MM.1S (cell line): ENCODE data around the gene CD101.

Experiments
- DNase-seq: peaks from one replicate; pipeline ENCODE4 v3.0.0-alpha.2; 2015
- H2AFZ ChIP-seq: fragments of 300-600 bp; sonication (generic); 2 replicates; pipeline ENCODE4 v1.6.0; 2016; ENCODE audit warnings: antibody characterized with exemption, low read length
- H3F3A ChIP-seq: fragments of 300-600 bp; sonication (generic); 2 replicates; pipeline ENCODE4 v1.6.1; 2016; ENCODE audit warnings: mild to moderate bottlenecking, antibody characterized with exemption, low read length, moderate library complexity, mixed read lengths; ENCODE audit not compliant: insufficient read depth
- H3K27ac ChIP-seq: fragments of 300-600 bp; sonication (generic); 2 replicates; pipeline ENCODE4 v1.5.1; 2016; ENCODE audit warnings: mild to moderate bottlenecking, low read length
- H3K27me3 ChIP-seq: fragments of 300-600 bp; sonication (generic); replicated peaks from 2 replicates; pipeline ENCODE4 v1.6.0; 2016; ENCODE audit warnings: low read length; ENCODE audit not compliant: insufficient read depth
- H3K36me3 ChIP-seq: fragments of 300-600 bp; sonication (generic); replicated peaks from 2 replicates; pipeline ENCODE4 v1.6.1; 2016; ENCODE audit warnings: mild to moderate bottlenecking, low read length, mixed read lengths; ENCODE audit not compliant: insufficient read depth
- H3K4me1 ChIP-seq: fragments of 300-600 bp; sonication (generic); 2 replicates; pipeline ENCODE4 v1.6.1; 2016; ENCODE audit warnings: low read length, mixed read lengths
- H3K4me2 ChIP-seq: fragments of 300-600 bp; sonication (generic); 2 replicates; pipeline ENCODE4 v1.6.0; 2016; ENCODE audit warnings: low read depth, low read length
- H3K4me3 ChIP-seq: fragments of 300-600 bp; sonication (generic); 2 replicates; pipeline ENCODE4 v1.5.1; 2016; ENCODE audit warnings: low read length, mixed read lengths
- H3K79me2 ChIP-seq: fragments of 300-600 bp; sonication (generic); 2 replicates; pipeline ENCODE4 v1.6.1; 2016; ENCODE audit warnings: mixed run types, low read length, mixed read lengths
- H3K9ac ChIP-seq: fragments of 300-600 bp; sonication (generic); 2 replicates; pipeline ENCODE4 v1.6.1; 2016; ENCODE audit warnings: low read length, mixed read lengths
- H3K9me2 ChIP-seq: fragments of 300-600 bp; sonication (generic); replicated peaks from 2 replicates; pipeline ENCODE4 v1.6.1; 2016; ENCODE audit warnings: mild to moderate bottlenecking, low read length, mixed read lengths; ENCODE audit not compliant: insufficient read depth
- H3K9me3 ChIP-seq: fragments of 300-600 bp; sonication (generic); replicated peaks from 2 replicates; pipeline ENCODE4 v1.6.1; 2016; ENCODE audit warnings: mild to moderate bottlenecking, low read length, mixed read lengths; ENCODE audit not compliant: insufficient read depth
- H4K20me1 ChIP-seq: fragments of 300-600 bp; sonication (generic); 2 replicates; pipeline ENCODE4 v1.6.1; 2016; ENCODE audit warnings: mild to moderate bottlenecking, low read length, moderate library complexity, mixed read lengths; ENCODE audit not compliant: insufficient read depth
- EZH2 ChIP-seq: fragments of 300-600 bp; sonication (generic); optimal IDR thresholded peaks from 2 replicates; pipeline ENCODE3; 2017; ENCODE audit warnings: low read depth, mild to moderate bottlenecking, antibody characterized with exemption, low read length, mixed read lengths
- EZH2phosphoT487 ChIP-seq: fragments of 300-600 bp; sonication (generic); IDR thresholded peaks from 2 replicates; pipeline ENCODE4 v1.6.1; 2018; ENCODE audit warnings: antibody characterized with exemption, low read length
- TF ChIP-seq, protein P1 (sequence below): fragments of 300-600 bp; sonication (generic); IDR thresholded peaks from 2 replicates; pipeline ENCODE4 v1.5.1; 2016; ENCODE audit warnings: antibody characterized with exemption, low read length, mixed read lengths

The CD101 gene

DNA sequence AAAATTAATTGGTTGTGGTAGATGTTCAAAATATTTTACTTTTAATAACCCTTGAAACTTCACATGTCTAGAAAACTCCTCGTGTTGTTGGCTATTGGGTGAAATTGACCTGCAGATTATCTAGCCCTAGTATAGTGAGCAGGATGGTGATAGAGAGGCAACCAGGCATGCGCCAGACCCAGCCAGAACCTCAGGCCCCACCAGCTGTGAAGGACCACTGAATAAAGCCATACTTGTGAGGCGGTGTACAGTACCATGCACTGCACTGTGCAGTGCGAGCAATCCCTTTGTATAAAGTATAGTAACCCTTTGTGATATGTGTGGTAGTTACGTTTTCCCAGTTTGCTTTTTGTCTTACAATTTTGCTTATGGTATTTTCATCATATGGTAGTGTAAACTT lies 67.0 kb downstream of the CD101 start:
- no peaks in the 10 kb centered on the region for H3K27me3 ChIP-seq
- no peaks in the 10 kb centered on the region for H4K20me1 ChIP-seq
- peaks cover 21% of the 10 kb centered on the region for H3K79me2 ChIP-seq
- no peak overlapping the region for H3K9ac ChIP-seq
- no peak overlapping the region for H3K27ac ChIP-seq
- H3K4me1 ChIP-seq: no peaks in the 10 kb centered on the region
- TF ChIP-seq EZH2phosphoT487 (no peak), EZH2 (no peak)
- TF ChIP-seq, protein P1, sequence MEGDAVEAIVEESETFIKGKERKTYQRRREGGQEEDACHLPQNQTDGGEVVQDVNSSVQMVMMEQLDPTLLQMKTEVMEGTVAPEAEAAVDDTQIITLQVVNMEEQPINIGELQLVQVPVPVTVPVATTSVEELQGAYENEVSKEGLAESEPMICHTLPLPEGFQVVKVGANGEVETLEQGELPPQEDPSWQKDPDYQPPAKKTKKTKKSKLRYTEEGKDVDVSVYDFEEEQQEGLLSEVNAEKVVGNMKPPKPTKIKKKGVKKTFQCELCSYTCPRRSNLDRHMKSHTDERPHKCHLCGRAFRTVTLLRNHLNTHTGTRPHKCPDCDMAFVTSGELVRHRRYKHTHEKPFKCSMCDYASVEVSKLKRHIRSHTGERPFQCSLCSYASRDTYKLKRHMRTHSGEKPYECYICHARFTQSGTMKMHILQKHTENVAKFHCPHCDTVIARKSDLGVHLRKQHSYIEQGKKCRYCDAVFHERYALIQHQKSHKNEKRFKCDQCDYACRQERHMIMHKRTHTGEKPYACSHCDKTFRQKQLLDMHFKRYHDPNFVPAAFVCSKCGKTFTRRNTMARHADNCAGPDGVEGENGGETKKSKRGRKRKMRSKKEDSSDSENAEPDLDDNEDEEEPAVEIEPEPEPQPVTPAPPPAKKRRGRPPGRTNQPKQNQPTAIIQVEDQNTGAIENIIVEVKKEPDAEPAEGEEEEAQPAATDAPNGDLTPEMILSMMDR: no peak
- no peaks in the 10 kb centered on the region for H3K9me2 ChIP-seq
- H2AFZ ChIP-seq: no peak overlapping the region
- H3K36me3 ChIP-seq: no peaks in the 10 kb centered on the region
- no peak for DNase-seq
- no peak overlapping the region for H3K4me3 ChIP-seq
- H3K4me2 ChIP-seq: no peak overlapping the region
- no peaks in the 10 kb centered on the region for H3F3A ChIP-seq
- no peaks in the 10 kb centered on the region for H3K9me3 ChIP-seq

GRCh38 chr1:117069220-117069844 lies 67.8 kb downstream of the CD101 start:
- DNase-seq: no peak
- Histone ChIP-seq H3K9ac (no peak overlapping the region), H3K27ac (no peak overlapping the region), H3K4me3 (no peak overlapping the region), H4K20me1 (no peaks in the 10 kb centered on the region), H3K9me3 (no peaks in the 10 kb centered on the region), H3K27me3 (no peaks in the 10 kb centered on the region), H2AFZ (no peak overlapping the region), H3F3A (no peaks in the 10 kb centered on the region), H3K9me2 (no peaks in the 10 kb centered on the region), H3K36me3 (no peaks in the 10 kb centered on the region), H3K79me2 (peaks cover 18% of the 10 kb centered on the region), H3K4me1 (no peaks in the 10 kb centered on the region), H3K4me2 (no peak overlapping the region)
- TF ChIP-seq, protein P1: no peak
- no peak for TF ChIP-seq EZH2

DNA sequence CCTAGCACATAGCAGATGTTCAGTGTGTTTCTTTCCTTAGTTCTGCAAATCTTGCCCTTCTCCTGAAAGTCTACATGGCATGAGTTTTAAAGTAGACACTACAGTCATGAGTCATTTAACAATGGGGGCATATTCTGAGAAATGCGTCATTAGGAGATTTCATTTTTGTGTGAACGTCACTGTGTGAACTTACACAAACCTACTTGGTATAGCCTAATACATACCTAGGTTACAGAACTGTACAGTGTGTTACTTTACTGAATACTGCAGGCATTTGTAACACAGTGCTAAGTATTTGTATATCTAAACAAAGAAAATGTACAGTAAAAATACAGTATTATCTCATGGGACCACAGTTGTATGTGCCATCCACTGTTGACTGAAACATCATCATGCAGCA lies 68.6 kb downstream of the CD101 start:
- TF ChIP-seq, protein P1: no peak
- TF ChIP-seq EZH2: no peak
- TF ChIP-seq EZH2phosphoT487: no peak
- Histone ChIP-seq H3K27me3 (no peaks in the 10 kb centered on the region), H3K4me1 (no peaks in the 10 kb centered on the region), H2AFZ (no peak overlapping the region), H3K79me2 (peaks cover 18% of the 10 kb centered on the region), H3K4me2 (no peak overlapping the region), H3K9ac (no peak overlapping the region), H3K9me2 (no peaks in the 10 kb centered on the region), H3K36me3 (no peaks in the 10 kb centered on the region), H4K20me1 (no peaks in the 10 kb centered on the region), H3K4me3 (no peak overlapping the region), H3F3A (no peaks in the 10 kb centered on the region), H3K9me3 (no peaks in the 10 kb centered on the region), H3K27ac (no peak overlapping the region)
- DNase-seq: no peak
